MCF 10A (cell line): ENCODE data around the gene HOXA4. TPM values are rescaled to one million over a fixed set of nuclear protein-coding genes. Genes with fewer than 3 reads are reported as not detected.

Experiments
- BruUV-seq: library from RNA; stranded (reverse); fragments of 400-500 nt; replicated peaks from 2 replicates; lab custom pipeline; 2021; lab: Mats Ljungman, UMichigan
- CTCF ChIA-PET: fragments of 300-600 bp; sonication (Branson Sonifier 250); formaldehyde crosslinking; extraction: SDS; loops from one replicate; lab custom pipeline; 2021; ENCODE audit warnings: antibody characterized with exemption, inconsistent platforms; lab: Yijun Ruan, JAX
- POLR2A ChIA-PET: fragments of 300-600, 350-650 bp; sonication (Branson Sonifier 250); formaldehyde crosslinking; extraction: SDS; loops from one replicate; lab custom pipeline; 2020; ENCODE audit warnings: antibody characterized with exemption, inconsistent platforms; lab: Yijun Ruan, JAX
- DNase-seq: peaks from one replicate; pipeline ENCODE4 v3.0.0-alpha.2; 2018; ENCODE audit not compliant: unreplicated experiment
- H3K27ac Mint-ChIP-seq: one replicate; pipeline ENCODE4 v1.8.0; 2022; ENCODE audit warnings: mild to moderate bottlenecking, low read depth, mixed read lengths; ENCODE audit not compliant: unreplicated experiment
- H3K27me3 Mint-ChIP-seq: one replicate; pipeline ENCODE4 v1.8.0; 2022; ENCODE audit warnings: mixed read lengths; ENCODE audit not compliant: insufficient read depth, unreplicated experiment
- H3K36me3 Mint-ChIP-seq: one replicate; pipeline ENCODE4 v1.8.0; 2022; ENCODE audit warnings: mild to moderate bottlenecking, moderate library complexity, mixed read lengths; ENCODE audit not compliant: insufficient read depth, unreplicated experiment
- H3K4me1 Mint-ChIP-seq: one replicate; pipeline ENCODE4 v1.8.0; 2022; ENCODE audit warnings: mixed read lengths; ENCODE audit not compliant: insufficient read depth, unreplicated experiment
- H3K4me3 Mint-ChIP-seq: one replicate; pipeline ENCODE4 v1.8.0; 2022; ENCODE audit warnings: mild to moderate bottlenecking, moderate library complexity, mixed read lengths; ENCODE audit not compliant: unreplicated experiment
- H3K9me3 Mint-ChIP-seq: one replicate; pipeline ENCODE4 v1.8.0; 2022; ENCODE audit warnings: mixed read lengths; ENCODE audit not compliant: unreplicated experiment
- CTCF ChIP-seq: fragments of 200-600 bp; IDR thresholded peaks from one replicate; pipeline ENCODE4 v1.8.0; 2022; ENCODE audit warnings: antibody characterized with exemption, mild to moderate bottlenecking; ENCODE audit not compliant: unreplicated experiment
- intact Hi-C: fragments of 100-400 bp; cut with micrococcal nuclease; formaldehyde crosslinking; loops from 2 replicates; pipeline ENCODE4 v1.14.1; 2022
- total RNA-seq: library from RNA; stranded (reverse); gene quantifications from 2 replicates; pipeline ENCODE4 v1.2.3, GENCODE V29; 2022

HOXA4 gene
- total RNA-seq, 1 experiment from 2014 or later: 2.6 TPM

- Mint-ChIP-seq H3K4me1 (peaks cover 35% of the 10 kb centered on the region), H3K27ac (peak overlapping the region; percentile 99), H3K36me3 (peaks cover 48% of the 10 kb centered on the region), H3K27me3 (no peaks in the 10 kb centered on the region), H3K4me3 (peak overlapping the region; percentile 87), H3K9me3 (no peaks in the 10 kb centered on the region)
- ChIA-PET CTCF (interaction anchor here (0.7 to 2.1 kb wide), 6 partner anchors 7 to 255 kb away, joined by 3 to 8 read pairs (median 4); partner anchors contain the start of gene HOXA4), POLR2A (interaction anchor here (0.5 to 15.3 kb wide), 11 partner anchors 10 to 260 kb away, joined by 3 to 238 read pairs (median 25); partner anchors contain the start of genes HOXA1, HOXA5 and SKAP2)
- DNase-seq: peak; percentile 49
- TF ChIP-seq CTCF: no peak
- TSS peak; percentile 40 for BruUV-seq
- intact Hi-C loops: no loop called here
Measured at GRCh38 chr7:27107391-27108381, 22.9 kb downstream of the HOXA4 start.

GRCh38 chr7:27106901-27107240 lies 23.7 kb downstream of the HOXA4 start:
- Mint-ChIP-seq H3K27ac (peak overlapping the region; percentile 99), H3K27me3 (no peaks in the 10 kb centered on the region)
- intact Hi-C loops: no loop called here

GRCh38 chr7:27106181-27106900 lies 24.2 kb downstream of the HOXA4 start:
- H3K9me3 Mint-ChIP-seq: no peaks in the 10 kb centered on the region
- intact Hi-C loops: no loop called here
- no TSS peak for BruUV-seq
- no peak for TF ChIP-seq CTCF
- H3K27ac Mint-ChIP-seq: peak overlapping the region; percentile 99
- DNase-seq: peak; percentile 42
- H3K36me3 Mint-ChIP-seq: peaks cover 48% of the 10 kb centered on the region
- ChIA-PET POLR2A (interaction anchor here (0.7 to 7.6 kb wide), 9 partner anchors 9 to 1110 kb away, joined by 3 to 238 read pairs (median 25); partner anchors contain the start of genes HOXA1, HOXA5 and SKAP2), CTCF (interaction anchor here (1.0 to 3.1 kb wide), 10 partner anchors 9 to 252 kb away, joined by 3 to 19 read pairs (median 4); partner anchors contain the start of gene HOXA5)
- peak overlapping the region; percentile 87 for H3K4me3 Mint-ChIP-seq
- H3K27me3 Mint-ChIP-seq: no peaks in the 10 kb centered on the region
- H3K4me1 Mint-ChIP-seq: peaks cover 38% of the 10 kb centered on the region

More at GRCh38 chr7:27106901-27107240, 23.7 kb downstream of the HOXA4 start:
- no TSS peak for BruUV-seq
- ChIA-PET POLR2A (interaction anchor here (0.7 to 7.6 kb wide), 8 partner anchors 9 to 1111 kb away, joined by 3 to 238 read pairs (median 31); partner anchors contain the start of genes HOXA1, HOXA5 and SKAP2), CTCF (interaction anchor here (0.7 to 3.1 kb wide), 6 partner anchors 8 to 253 kb away, joined by 3 to 16 read pairs (median 4); no protein-coding TSS in a partner anchor)
- TF ChIP-seq CTCF: no peak
- no peak for DNase-seq
- Mint-ChIP-seq H3K9me3 (no peaks in the 10 kb centered on the region), H3K4me3 (peak overlapping the region; percentile 87), H3K4me1 (peaks cover 38% of the 10 kb centered on the region), H3K36me3 (peaks cover 49% of the 10 kb centered on the region)
